Upper lobe of left lung (tissue), 6 donors: ENCODE data around the gene ZNF407. TPM values are rescaled to one million over a fixed set of nuclear protein-coding genes. Genes with fewer than 3 reads are reported as not detected.

ENCODE experiments used
- ATAC-seq, 2 donors: fragments of 200-7000 bp; cut with Tn5 transposase; one replicate each; pipeline ENCODE4 v1.9.1; 2022; ENCODE audit warnings: mild to moderate bottlenecking in 2 of 2, moderate library complexity in 2 of 2; ENCODE audit not compliant: low FRiP score in 2 of 2
- DNase-seq, 2 donors: peaks; one replicate each; pipeline ENCODE4 v3.0.0-alpha.2; 2019 to 2020
- H3K27ac ChIP-seq, 4 donors: fragments of 200-600 bp; sonication (generic); one replicate each; pipeline ENCODE4 v1.5.1; 2016 to 2019
- H3K27me3 ChIP-seq, 4 donors: fragments of 200-600 bp; sonication (generic); one replicate each; pipeline ENCODE4 v1.5.1; 2017 to 2019
- H3K36me3 ChIP-seq, 4 donors: fragments of 200-600 bp; sonication (generic); one replicate each; pipeline ENCODE4 v1.5.1; 2016 to 2019
- H3K4me1 ChIP-seq, 4 donors: fragments of 200-600 bp; sonication (generic); one replicate each; pipeline ENCODE4 v1.5.1; 2018 to 2019
- H3K4me3 ChIP-seq, 4 donors: fragments of 200-600 bp; sonication (generic); one replicate each; pipeline ENCODE4 v1.5.1; 2017 to 2019; ENCODE audit warnings: mild to moderate bottlenecking in 2 of 4, moderate library complexity in 1 of 4
- H3K9me3 ChIP-seq, 4 donors: fragments of 200-600 bp; sonication (generic); one replicate each; pipeline ENCODE4 v1.5.1; 2018 to 2019
- EP300 ChIP-seq, 4 donors: sonication (generic); formaldehyde crosslinking; IDR thresholded peaks; one replicate each; pipeline ENCODE4 v1.5.1; 2017; ENCODE audit warnings: antibody characterized with exemption in 4 of 4, control low read depth in 2 of 4
- POLR2A ChIP-seq, 4 donors: fragments of 450-650 bp; IDR thresholded peaks; one replicate each; pipeline ENCODE4 v1.5.1; 2016 to 2017; ENCODE audit warnings: antibody characterized with exemption in 4 of 4, mild to moderate bottlenecking in 2 of 4
- POLR2AphosphoS5 ChIP-seq, 2 donors: sonication (generic); formaldehyde crosslinking; IDR thresholded peaks; one replicate each; pipeline ENCODE4 v1.5.1; 2017; ENCODE audit warnings: antibody characterized with exemption in 2 of 2
- WGBS, 2 donors: methylation state at CpG; one replicate each; pipeline ENCODE4 v1.1.5; 2017 to 2018; 5-methylcytosine and 5-hydroxymethylcytosine counted together
- total RNA-seq, 6 donors: library from RNA; depleted of rRNA in 4 of 6; stranded (reverse); fragments of >200 nt in 4 of 6; gene quantifications; one replicate each; pipeline versions ENCODE4 v1.1.0 to v1.2.1, GENCODE V29; 2016 to 2021
- TF ChIP-seq, protein P1 (sequence below), 6 experiments: fragments of 450-650 bp in 4 of 6; fragments of 200-600 bp in 2 of 6; sonication (generic) in 2 of 6; IDR thresholded peaks; one replicate each; pipeline ENCODE4 v1.5.1; 2016 to 2019; ENCODE audit warnings: antibody characterized with exemption in 6 of 6
- donor health status: DM: no; HTN: no; CAD: no; lungs with moderate emphysema.
- donor health status: DM: no; HTN: yes; CAD: no; lungs with severe emphysema.

The ZNF407 gene
- total RNA-seq, 6 donors from 2014 or later = 12.2 to 77.5 (median 17.1) TPM

DNA sequence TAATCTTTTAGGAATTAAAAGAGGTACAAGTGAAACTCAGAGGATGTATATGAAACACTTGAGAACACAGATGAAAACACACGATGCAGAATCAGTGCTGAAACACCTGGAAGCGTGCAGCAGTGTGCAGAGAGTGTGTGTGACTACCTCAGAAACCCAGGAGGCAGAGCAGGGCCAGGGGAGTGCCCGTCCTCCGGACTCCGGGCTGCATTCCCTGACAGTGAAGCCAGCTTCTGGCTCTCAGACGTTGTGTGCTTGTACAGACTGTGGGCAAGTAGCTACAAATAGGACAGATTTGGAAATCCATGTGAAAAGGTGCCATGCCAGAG lies 34.6 kb downstream of the ZNF407 start:
- no peak for ATAC-seq
- peaks cover 0 to 33% (median 9%) of the 10 kb centered on the region in 4 donors for H3K36me3 ChIP-seq
- WGBS, 2 donors = 94 to 97% methylated on average over 6 of the region's 6 CpGs
- H3K9me3 ChIP-seq = no peaks in the 10 kb centered on the region
- H3K4me1 ChIP-seq = peaks cover 0 to 14% (median 4%) of the 10 kb centered on the region in 4 donors
- DNase-seq = no peak
- H3K27ac ChIP-seq = peak overlapping the region in 1 of 4 donors; percentile 21
- no peaks in the 10 kb centered on the region for H3K27me3 ChIP-seq
- no peak overlapping the region for H3K4me3 ChIP-seq
- no peak for TF ChIP-seq EP300 (IDR thresholded peaks at IDR 0.05)
- no peak for TF ChIP-seq POLR2A (IDR thresholded peaks at IDR 0.05)
- TF ChIP-seq POLR2AphosphoS5 (IDR thresholded peaks at IDR 0.05) = no peak
- TF ChIP-seq, protein P1, sequence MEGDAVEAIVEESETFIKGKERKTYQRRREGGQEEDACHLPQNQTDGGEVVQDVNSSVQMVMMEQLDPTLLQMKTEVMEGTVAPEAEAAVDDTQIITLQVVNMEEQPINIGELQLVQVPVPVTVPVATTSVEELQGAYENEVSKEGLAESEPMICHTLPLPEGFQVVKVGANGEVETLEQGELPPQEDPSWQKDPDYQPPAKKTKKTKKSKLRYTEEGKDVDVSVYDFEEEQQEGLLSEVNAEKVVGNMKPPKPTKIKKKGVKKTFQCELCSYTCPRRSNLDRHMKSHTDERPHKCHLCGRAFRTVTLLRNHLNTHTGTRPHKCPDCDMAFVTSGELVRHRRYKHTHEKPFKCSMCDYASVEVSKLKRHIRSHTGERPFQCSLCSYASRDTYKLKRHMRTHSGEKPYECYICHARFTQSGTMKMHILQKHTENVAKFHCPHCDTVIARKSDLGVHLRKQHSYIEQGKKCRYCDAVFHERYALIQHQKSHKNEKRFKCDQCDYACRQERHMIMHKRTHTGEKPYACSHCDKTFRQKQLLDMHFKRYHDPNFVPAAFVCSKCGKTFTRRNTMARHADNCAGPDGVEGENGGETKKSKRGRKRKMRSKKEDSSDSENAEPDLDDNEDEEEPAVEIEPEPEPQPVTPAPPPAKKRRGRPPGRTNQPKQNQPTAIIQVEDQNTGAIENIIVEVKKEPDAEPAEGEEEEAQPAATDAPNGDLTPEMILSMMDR (IDR thresholded peaks at IDR 0.05) = no peak

DNA sequence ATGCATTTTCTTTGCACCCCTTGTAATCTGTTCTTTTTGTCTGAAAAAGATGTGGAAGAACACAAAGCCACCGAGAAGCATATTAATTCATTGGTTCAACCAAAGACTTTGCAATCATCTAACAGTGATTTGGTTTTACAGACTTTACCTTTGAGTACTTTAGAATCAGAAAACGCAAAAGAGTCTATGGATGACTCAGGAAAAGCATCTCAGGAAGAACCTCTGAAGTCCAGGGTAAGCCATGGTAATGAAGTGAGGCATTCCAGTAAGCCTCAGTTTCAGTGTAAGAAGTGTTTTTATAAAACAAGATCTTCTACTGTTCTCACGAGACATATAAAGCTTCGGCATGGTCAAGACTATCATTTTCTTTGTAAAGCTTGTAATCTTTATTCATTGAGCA lies 35.2 kb downstream of the ZNF407 start:
- Histone ChIP-seq H3K27me3 (no peaks in the 10 kb centered on the region), H3K4me1 (peaks cover 0 to 14% (median 4%) of the 10 kb centered on the region in 4 donors), H3K36me3 (peaks cover 0 to 33% (median 9%) of the 10 kb centered on the region in 4 donors), H3K9me3 (no peaks in the 10 kb centered on the region), H3K4me3 (no peak overlapping the region), H3K27ac (no peak overlapping the region)
- WGBS, 2 donors = 93 to 98% methylated on average over 4 of the region's 4 CpGs
- no peak for ATAC-seq
- DNase-seq = no peak
- TF ChIP-seq, protein P1 (IDR thresholded peaks at IDR 0.05) = no peak
- TF ChIP-seq EP300 (IDR thresholded peaks at IDR 0.05) (no peak), POLR2A (IDR thresholded peaks at IDR 0.05) (no peak), POLR2AphosphoS5 (IDR thresholded peaks at IDR 0.05) (no peak)

DNA sequence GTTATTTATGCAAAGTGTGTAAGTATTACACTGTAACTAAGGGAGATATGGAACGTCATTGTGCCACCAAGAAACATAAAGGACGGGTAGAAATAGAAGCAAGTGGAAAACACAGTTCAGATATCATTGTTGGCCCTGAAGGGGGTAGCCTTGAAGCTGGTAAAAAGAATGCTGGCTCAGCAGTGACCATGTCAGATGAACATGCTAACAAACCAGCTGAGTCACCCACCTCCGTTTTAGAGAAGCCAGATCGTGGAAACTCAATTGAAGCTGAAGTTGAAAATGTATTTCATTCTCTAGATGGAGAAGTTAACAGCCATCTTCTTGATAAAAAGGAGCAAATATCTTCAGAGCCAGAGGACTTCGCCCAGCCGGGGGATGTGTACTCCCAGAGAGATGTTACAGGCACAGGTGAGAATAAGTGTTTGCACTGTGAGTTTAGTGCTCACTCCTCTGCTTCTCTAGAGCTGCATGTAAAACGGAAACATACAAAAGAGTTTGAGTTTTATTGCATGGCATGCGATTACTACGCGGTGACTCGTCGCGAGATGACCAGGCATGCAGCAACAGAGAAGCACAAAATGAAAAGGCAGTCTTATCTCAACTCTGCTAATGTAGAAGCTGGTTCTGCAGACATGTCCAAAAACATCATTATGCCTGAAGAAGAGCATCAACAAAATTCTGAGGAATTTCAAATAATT lies 36.1 kb downstream of the ZNF407 start:
- 84 to 90% methylated on average over 13 of the region's 13 CpGs for WGBS, 2 donors
- no peak for DNase-seq
- ATAC-seq = no peak
- no peak for TF ChIP-seq EP300 (IDR thresholded peaks at IDR 0.05)
- no peak for TF ChIP-seq POLR2A (IDR thresholded peaks at IDR 0.05)
- TF ChIP-seq, protein P1 (IDR thresholded peaks at IDR 0.05) = no peak
- no peak for TF ChIP-seq POLR2AphosphoS5 (IDR thresholded peaks at IDR 0.05)
- Histone ChIP-seq H3K9me3 (no peaks in the 10 kb centered on the region), H3K27me3 (no peaks in the 10 kb centered on the region), H3K4me1 (peaks cover 0 to 14% (median 4%) of the 10 kb centered on the region in 4 donors), H3K4me3 (no peak overlapping the region), H3K36me3 (peaks cover 0 to 33% (median 9%) of the 10 kb centered on the region in 4 donors), H3K27ac (no peak overlapping the region)

DNA sequence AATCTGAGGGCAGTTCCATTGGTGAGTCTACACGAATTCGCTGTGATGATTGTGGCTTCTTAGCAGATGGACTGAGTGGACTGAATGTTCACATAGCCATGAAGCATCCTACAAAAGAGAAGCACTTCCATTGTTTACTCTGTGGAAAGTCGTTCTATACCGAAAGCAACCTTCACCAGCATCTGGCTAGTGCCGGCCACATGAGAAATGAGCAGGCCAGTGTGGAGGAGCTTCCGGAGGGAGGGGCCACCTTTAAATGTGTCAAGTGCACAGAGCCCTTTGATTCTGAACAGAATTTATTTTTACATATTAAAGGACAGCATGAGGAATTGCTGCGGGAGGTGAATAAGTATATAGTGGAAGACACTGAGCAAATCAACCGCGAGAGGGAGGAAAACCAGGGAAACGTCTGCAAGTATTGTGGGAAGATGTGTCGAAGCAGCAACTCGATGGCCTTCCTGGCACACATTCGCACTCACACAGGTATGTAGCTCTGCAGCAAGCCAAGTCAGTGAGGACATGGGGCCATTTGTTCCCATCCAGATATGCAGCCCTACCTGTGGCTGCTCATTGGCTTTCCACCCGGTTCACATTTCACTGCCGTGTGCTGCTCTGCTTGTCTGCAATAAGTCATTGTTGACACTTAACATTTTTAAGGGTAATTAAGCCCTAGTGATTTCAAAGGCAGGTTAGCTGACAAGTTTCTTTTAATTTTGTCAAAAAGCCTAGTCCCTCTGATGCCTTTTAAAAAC lies 37.7 kb downstream of the ZNF407 start:
- no peak overlapping the region for H3K27ac ChIP-seq
- DNase-seq (no peak), ATAC-seq (no peak)
- no peaks in the 10 kb centered on the region for H3K9me3 ChIP-seq
- H3K36me3 ChIP-seq = peaks cover 0 to 33% (median 9%) of the 10 kb centered on the region in 4 donors
- peaks cover 0 to 14% (median 4%) of the 10 kb centered on the region in 4 donors for H3K4me1 ChIP-seq
- WGBS, 2 donors = 86 to 87% methylated on average over 15 of the region's 15 CpGs
- no peaks in the 10 kb centered on the region for H3K27me3 ChIP-seq
- H3K4me3 ChIP-seq = no peak overlapping the region
- TF ChIP-seq, protein P1 (IDR thresholded peaks at IDR 0.05) = no peak
- TF ChIP-seq POLR2AphosphoS5 (IDR thresholded peaks at IDR 0.05) = no peak
- no peak for TF ChIP-seq POLR2A (IDR thresholded peaks at IDR 0.05)
- no peak for TF ChIP-seq EP300 (IDR thresholded peaks at IDR 0.05)
